ENCODE results near the gene NCDN.

Gene NCDN

GRCh38 chr1:35588197-35588910 lies 30.8 kb downstream of the NCDN start:
- in situ Hi-C loops (cut with HindIII; ENCODE audit: low sequenced_read_pairs): no loop called here
- no peak for TF ChIP-seq CTCF (IDR thresholded peaks at IDR 0.05; ENCODE audit: low read depth, low read length, missing control alignments)
- no peak overlapping the region for H3K4me3 ChIP-seq (ENCODE audit: low read depth, low read length)
- DNase-seq (ENCODE audit: low read depth): no peak

DNA sequence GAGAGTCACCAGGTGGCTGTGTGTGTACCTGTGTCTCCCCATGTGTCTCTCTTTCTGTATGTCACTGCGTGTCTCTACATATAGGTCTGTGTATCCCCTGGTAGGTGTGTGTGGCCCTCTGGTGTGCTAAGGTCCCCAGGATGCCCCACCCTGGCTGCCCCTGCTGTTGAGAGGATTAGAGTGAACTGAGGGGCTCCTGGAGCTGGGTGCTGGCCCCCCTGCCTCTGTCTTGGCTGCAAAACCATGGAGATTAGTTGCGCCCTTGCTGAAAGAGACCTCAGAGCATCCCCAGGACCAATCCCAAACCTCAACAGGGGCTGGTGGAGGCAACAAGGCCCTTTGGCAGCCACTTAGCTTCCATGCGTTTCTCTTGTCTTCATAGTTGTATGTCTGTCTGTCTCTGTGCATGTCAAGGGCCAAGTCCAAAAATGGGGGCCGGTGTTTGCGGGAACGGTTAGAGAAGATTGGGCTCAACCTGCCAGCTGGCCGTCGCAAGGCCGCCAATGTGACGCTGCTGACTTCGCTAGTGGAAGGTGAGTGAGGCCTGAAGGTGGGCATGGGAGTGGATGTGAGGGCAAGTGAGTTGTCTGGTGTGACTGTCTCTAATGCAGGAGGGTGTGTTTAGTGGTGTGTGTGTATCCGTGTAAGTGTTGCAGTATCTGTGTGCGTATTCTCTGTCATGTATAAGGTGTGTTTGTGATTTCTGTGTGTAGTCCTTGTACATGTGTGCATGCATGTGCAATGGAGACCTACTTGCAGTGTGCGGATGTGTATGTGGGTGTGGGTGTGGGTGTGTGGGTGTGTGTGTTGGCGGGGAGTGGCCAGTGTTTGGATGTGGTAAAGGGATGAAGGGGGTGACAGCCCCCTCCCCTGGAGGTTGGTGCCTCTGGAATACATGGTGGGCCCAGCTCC lies 32.2 kb downstream of the NCDN start:
- no peak overlapping the region for H3K4me3 ChIP-seq (ENCODE audit: low read depth, low read length)
- TF ChIP-seq CTCF (IDR thresholded peaks at IDR 0.05; ENCODE audit: low read depth, low read length, missing control alignments): no peak
- in situ Hi-C loops (cut with HindIII; ENCODE audit: low sequenced_read_pairs): no loop called here
- DNase-seq (ENCODE audit: low read depth): no peak

GRCh38 chr1:35590476-35591040 lies 33.0 kb downstream of the NCDN start:
- in situ Hi-C loops (cut with HindIII; ENCODE audit: low sequenced_read_pairs): no loop called here

DNA sequence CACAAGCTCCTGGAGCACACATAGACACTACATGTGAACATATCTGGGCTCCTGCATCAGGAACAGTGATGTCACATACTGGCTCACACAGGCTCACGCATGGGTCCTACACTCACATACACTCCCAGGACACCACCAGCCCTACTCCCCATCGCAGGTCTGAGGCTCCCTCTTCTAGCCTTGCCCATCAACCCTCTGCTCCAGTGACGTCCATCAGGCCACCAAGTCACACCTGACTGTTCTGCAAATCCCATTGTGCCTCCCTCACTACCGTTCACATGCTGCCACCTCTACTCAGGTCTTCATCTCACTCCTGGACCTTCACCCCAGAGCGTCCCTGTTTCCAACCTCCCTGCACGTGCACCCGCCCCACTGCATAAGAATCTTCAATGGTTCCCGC lies 33.6 kb downstream of the NCDN start:
- in situ Hi-C loops (cut with HindIII; ENCODE audit: low sequenced_read_pairs): no loop called here
- H3K4me3 ChIP-seq (ENCODE audit: low read depth, low read length): no peak overlapping the region
- DNase-seq (ENCODE audit: low read depth): no peak
- TF ChIP-seq CTCF (IDR thresholded peaks at IDR 0.05; ENCODE audit: low read depth, low read length, missing control alignments): no peak

More at GRCh38 chr1:35590476-35591040, 33.0 kb downstream of the NCDN start:
- DNase-seq (ENCODE audit: low read depth): no peak
- H3K4me3 ChIP-seq (ENCODE audit: low read depth, low read length): no peak overlapping the region
- no peak for TF ChIP-seq CTCF (IDR thresholded peaks at IDR 0.05; ENCODE audit: low read depth, low read length, missing control alignments)

DNA sequence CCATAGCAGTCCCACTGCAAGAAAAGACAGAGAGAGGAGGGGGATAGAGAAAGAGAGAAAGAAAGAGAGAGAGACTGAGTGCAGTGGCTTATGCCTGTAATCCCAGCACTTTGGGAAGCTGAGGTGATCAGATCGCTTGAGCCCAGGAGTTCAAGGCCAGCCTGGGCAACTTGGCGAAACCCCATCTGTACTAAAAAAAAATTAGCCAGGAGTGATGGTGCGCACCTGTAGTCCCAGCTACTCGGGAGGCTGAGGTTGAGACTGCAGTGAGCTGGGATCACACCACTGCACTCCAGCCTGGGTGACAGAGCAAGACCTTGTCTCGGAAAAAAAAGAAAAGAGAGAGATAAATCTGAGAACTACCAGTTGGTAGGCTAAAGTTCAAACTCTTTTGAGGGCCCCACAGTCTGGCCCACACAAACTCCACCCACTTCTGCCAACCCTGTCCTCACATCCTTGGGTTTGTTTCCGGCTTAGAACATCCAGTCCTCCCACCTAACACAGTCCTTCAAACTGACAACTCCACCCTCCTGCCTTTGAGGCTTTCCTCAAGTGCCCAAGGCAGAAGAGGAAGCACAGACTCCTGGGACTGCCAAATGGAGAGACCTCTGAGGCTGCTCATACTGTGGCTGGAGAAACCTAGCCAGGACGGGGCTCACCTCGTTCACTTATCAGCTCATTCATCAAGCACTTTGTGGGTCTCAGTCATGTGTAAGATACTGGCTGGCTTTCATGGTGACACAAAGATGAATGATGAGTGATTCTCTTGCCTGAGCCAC lies 35.6 kb downstream of the NCDN start:
- no peak for TF ChIP-seq CTCF (IDR thresholded peaks at IDR 0.05; ENCODE audit: low read depth, low read length, missing control alignments)
- in situ Hi-C loops (cut with HindIII; ENCODE audit: low sequenced_read_pairs): no loop called here
- no peak for DNase-seq (ENCODE audit: low read depth)
- H3K4me3 ChIP-seq (ENCODE audit: low read depth, low read length): no peak overlapping the region

Measured in astrocyte of the cerebellum (primary cell).